HG02885 (cell line): ENCODE results near the gene SEZ6.

ENCODE experiments used
- ATAC-seq: cut with Tn5 transposase; IDR thresholded peaks from one replicate; pipeline ENCODE4 v1.9.1; 2021; ENCODE audit warnings: mild to moderate bottlenecking; ENCODE audit not compliant: unreplicated experiment, poor library complexity

SEZ6 gene

DNA sequence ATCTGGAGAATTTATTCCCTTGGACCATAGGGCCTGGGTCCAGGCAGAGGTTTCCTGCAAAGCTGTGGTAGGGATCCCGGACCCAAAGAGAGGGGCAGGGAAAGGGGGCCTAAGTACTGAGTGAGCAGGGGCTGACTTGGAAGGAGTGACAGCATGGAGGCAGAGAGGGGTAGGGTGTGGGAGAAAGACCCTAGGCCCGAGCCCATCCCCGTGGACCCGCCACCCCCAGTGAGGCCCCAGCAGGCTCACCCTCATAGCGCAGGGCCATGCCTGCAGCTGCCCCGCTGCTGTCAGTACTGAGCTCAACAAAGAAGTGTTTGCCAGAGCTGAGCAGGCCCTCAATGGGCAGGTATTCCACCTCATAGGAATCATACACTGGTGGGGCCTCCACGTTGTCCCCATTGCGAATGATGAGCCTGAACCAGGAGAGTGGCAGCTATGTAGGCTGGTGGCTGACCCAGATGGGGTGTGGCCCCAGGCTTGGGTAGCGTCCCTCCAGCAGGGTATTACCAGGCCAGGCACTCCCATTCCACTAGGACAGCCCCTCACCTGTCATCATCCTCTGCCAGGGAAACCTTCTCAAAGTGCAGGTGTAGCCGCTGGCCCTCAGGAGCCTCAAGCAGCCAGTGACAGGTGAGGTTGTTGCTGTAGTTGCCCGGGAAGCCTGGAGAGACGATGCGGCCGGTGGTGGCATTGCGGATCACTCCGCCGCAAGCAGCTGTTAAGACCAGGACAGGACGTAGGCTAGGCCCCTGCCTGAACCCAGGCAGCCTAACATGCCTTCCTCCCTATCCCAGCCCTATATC is 45.4 kb downstream of the SEZ6 start:
- ATAC-seq: no peak

DNA sequence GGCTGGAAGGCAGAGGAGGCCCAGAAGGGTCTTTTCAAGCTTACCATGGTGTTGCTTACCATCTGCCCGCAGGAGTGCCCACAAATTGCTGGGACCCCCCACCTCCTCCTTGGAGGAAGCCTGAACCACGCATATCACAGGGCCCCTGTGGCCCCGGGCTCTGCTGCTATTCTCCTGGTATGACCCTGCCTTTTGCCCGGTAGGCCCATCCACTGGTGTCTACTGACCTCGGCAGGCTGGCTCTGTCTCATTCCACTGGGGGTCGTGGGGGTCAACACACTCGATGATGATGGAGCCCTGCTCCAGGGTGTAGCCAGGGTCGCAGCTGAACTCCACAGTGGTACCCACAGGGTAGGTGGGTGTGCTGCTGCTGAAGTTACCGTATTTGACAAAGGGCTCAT is 46.4 kb downstream of the SEZ6 start:
- no peak for ATAC-seq

DNA sequence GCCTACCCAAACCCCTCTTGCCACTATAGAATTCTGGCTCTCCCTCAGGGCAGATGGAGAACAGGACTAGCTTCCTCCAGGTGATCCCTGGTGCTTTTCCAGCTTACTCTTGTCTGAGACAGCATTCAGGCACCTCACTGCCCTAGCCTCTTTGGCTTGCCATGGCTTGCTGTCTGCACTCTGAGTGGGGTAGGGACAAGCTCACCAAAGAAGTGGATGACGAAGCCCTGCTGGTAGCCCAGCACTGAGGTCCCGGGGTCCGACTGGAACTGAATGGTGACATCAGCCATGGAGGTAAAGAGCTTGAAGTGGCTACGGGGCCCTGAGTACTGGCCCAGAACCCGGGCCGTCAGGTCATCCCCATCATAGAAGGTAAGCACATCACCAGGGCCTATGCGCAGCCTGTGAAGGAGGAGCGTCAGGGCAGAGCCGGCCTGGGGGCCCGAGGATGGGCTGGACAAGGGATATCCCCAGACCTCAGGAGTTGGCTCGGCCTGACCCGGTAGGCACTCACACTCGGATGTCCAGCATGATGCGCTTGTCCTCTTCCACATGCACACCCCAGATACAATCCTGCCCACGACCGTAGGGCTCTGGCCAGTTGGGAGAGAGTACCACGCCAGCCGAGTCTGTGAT is 46.9 kb downstream of the SEZ6 start:
- no peak for ATAC-seq

DNA sequence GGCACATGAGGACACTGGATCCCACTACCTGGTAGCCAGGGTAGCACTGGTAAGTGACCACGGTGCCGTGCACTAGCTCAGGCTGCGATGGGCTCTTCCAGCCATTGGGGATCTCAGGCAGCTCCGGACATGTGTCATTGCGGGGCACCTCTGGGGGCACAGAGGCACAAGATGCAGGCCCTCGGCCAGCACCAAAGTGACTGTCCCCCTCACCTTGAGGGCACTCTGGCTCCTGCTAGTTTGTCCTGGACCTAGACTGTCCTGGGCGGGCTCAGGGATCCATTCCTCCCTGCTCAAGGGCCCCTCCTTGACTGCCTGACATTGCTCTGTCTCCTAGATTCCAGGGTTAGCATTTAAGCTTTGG is 47.9 kb downstream of the SEZ6 start:
- no peak for ATAC-seq

DNA sequence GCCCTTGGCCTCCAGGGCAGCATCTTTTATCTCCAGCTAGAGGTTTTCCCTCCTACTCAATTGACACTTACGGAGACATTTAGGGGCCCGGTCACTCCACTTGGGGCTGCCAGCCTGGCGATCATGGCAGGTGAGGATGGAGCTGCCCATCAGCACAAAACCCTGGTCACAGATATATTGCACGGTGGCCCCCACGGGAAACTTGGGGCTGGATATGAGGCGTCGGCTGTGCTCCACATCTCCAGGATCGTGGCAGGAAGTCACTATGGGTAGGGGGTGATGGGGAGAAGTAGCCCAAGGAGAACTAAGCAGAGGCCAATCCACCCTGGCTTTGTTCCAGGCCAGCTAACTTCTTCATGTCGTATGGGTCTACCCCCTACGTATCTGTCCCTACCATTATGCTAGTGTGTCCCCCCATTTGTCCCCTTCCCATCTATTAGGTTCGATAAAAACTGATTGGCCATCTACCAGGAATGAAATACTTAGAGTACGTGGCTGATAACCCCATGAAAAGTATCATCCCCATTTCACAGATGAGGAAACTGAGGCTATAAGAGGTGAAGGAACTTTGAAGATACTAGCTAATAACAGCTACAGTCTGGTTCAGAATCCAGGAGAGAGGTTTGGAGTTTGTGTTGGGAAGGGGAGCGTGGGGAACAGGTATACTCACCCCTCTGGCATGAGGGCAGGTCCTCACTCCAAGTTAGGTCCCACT is 48.4 kb downstream of the SEZ6 start:
- ATAC-seq: no peak

DNA sequence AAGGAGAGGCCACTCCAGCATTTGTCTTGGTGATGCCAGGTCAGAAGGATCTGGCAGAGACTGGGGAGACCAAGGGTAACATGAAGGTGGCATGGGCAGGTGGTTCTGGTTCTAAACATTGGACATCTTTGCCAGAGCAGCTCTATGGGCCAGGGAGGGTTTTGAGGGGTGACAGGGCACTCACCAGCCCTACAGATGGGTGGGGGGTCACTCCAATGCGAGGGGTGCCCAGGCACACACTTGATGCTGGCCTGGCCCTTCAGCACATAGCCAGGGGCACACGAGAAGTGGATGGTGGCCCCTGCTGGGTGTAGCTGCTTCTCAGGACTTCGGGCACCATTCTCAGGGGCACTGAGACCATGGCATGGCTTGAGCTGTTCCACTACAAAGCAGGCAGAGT is 49.0 kb downstream of the SEZ6 start:
- ATAC-seq: no peak

DNA sequence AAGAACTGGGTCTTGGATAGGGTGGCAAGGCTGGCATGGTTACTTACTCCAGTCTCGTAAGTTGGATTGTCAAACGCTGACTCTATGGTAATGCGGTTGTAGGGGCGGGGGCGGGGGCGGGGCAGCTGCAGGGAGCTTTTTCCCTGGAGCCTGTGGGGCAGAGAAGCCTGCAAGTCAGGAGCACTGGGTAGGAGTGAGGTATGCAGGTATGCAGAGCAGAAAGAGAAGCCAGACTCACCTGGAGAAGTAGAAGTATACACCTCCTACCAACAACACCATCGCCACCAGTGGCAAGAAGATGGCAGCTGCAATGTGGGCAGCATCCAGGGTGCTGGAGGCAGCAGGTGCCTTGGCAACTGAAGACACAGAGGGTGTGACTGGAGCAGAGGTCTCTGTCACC is 49.7 kb downstream of the SEZ6 start:
- no peak for ATAC-seq

DNA sequence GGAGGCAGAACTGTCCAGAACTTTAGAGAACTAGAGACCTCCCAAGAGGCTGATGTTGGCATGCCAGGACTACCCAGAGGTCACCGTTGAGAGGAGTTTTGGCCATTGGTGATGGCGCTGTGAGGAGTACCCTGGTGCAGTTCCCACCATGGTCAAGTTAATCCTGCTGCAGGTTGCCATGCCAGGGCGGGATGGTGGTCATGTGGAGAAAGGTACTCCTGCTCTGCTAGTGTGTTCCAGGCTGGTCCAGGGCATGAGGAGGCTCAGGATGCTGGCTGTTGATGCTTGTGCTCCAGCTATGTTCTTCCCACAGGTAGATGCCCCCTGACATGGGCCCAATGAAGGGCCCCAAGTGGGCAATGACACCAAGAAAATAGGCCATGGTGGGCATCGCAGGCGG is 50.4 kb downstream of the SEZ6 start:
- no peak for ATAC-seq

DNA sequence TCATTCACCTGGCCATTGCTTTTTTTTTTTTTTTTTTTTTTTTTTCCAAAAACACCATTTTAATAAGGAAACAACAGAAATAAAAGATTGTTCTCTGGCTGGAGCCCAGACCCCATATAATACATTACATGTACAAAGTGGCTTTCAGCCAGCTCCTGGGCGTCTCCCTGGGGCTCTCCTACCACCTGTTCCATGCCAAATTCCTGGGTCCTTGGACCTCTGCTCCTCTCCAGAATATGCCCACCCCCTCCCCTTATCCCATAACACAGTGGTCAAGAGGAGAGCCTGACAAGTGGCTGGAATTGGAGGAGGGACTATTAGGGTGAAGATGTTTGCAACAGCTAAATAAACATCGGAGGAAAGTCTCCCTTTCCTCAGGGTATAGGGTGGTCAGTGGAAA is 50.9 kb downstream of the SEZ6 start:
- ATAC-seq: no peak

DNA sequence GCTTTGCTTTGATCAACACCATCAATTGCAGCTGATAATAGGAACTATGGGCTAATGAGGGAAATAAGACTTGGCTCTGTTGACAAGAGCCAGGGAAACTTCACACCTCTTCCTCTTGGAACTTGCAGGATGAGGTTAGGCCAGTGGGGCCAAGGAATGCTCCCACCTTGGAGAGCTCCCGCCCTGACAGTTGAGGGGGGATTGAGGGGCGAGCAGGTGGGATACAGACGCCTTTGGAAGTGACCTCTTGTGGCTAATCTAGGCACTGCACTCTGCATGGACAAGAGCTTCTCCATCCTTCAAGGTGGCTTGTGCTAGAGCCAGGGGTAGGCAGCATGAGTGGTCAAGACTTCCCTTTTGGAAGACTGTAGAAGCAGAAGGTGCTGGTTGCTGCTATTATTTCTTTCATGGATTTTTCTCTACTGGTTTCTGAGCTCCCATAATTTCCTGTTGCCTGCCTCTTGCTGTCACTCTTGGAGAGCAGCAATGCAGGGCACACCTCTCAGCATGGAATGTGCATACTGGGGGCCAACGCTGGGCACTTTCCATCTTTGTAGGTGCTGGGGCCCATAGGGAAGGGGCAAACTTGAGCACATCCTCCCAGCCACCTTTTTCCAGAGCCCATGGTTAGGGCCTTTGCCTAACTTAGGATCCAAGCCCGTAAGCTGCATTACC is 52.3 kb downstream of the SEZ6 start:
- ATAC-seq: no peak

DNA sequence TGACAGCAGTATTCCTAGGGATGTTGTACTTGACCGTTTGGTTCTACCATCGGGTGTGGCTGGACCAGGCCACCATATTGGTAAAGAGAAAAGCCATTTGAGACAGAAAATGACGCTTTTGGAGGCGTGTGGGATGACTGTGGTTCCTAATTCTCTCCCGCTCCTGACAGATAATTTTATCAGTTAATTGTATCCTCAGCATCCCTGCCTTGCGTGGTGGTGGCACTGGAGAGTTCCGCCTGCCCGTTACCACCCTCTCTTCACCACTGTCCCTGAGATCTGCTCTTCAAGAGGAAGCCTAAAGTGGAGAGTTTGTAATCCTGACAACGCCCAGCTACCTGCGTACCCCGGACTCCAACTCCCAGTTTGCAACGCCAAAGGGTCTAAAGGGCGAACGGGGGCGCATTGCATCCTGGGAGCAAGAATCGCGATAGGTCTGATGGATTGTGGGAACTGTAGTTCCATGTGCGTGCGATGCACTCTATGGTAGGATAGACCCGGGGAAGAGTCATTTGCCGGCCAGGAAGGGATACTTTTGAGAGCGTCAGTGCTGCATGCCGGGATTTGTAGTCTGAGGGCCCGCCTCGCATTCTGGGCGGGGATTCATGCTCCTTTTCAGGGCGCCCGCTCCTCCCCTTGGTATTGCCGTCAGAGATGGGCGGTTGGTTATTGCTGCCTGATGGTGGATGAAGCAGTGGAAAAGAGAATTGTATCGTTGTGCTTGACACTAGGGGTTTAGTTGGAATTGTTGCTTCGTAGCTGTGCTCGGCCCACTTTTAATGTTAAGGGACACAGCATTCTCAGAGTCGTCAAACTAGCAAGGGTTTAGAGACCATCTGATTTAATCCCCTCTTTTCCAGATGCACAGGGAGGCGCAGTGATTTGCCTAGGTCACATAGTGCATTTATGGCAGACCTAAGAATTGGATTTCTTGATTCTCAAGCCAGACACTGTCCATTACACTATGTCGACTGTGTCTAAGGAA is 53.5 kb downstream of the SEZ6 start:
- ATAC-seq: peak; percentile 58

DNA sequence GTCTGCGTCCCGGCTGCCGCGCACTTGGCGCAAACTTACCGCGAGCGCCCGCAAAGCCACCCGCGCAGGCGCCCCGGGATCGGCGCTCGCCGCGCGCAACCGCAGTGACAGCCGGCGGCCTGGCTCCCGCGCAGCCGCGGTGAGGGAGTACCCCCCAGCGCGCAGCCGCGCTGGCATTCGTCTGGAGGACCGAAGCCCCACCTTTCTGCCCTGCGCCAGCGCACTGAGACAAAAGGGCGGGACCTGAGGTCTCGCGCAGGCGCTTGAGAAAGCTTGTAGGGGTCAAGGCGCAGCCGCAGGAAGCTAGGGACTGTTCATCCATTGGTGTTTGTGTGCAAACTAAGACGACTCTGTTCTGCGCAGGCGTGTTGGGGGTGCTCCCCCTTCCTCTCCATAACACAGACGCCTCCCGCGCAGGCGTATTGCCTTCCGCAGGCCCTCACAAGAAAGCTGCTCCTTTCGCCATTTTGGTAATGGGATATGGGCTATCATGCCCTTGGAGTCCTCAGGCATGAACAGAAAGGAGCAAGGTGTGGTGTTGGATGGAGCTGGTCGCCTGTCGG is 54.3 kb downstream of the SEZ6 start, which contains the start of gene PHF12:
Gene PHF12, minus strand, starts transcription at position 91 of the 563 bp plus-strand sequence. CDS start 558 bp downstream, outside the sequence.
- ATAC-seq: peak; percentile 68

DNA sequence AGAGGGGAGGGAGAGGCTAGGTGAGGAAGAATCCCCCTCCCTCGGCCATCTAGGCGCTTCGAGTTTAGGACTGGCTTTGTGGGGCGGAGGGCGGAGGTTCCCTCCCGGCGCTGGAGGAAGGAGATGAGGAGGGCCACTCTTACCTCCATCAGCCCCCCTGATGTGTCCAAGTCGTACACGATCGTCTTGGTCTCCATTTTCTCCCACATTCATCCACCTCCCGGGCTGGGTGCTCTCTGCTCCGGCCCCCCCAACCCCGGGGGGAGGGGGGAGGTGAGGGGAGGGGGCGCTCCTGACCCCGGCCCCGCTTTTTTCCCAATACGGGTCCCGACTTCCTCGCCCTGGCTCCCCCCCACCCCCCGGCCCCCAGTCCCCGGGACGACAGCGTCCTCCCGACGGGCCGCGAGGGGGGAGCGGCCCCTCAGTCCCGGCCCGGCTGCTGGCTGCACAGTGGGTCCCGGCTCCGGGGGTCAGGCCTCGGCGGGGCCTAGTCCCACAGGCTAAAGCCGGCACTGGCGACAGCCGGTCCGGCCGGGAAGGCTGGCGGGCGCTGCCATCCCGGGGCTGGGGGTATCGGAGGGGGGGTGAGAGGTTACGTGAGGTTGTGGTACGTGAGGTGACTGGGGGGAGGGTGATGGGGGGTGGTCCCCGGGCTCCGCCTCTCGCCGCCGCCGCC is 54.9 kb downstream of the SEZ6 start:
- no peak for ATAC-seq

DNA sequence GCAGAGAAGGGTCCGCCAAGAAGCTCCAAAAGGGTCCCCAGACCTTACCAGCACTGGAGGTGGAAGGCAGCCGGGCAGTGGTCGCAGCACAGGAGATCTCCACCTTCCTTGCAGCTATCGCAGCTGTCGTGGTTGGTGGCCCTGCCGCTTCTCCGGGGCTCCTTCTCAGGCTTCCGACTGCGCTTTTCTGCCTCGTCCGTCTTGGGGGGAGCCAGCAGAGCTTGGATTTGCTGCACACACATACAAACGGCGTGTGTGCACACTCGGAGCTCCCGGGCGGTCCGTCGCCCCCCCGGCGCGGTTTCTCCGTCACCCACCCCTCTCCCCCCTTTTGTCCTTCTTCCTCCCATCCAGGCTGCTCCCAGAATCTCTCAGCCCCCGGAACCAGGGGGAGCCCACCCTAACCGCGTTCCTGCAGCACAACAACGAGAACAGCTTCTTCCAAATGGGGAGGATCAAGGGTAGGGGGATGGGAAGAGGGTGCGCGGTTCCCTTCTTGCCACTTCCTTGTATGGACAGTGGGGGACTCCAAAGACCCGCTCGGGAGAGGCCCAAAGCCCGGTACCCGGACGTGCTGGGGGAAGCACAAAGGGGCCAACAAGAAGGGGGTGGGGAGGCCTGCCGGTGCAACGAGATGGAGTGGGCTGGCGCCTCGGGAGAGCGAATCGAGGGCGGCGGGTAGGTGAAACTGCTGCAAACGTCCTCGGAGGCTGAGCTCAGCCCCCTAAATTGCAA is 55.6 kb downstream of the SEZ6 start:
- no peak for ATAC-seq

DNA sequence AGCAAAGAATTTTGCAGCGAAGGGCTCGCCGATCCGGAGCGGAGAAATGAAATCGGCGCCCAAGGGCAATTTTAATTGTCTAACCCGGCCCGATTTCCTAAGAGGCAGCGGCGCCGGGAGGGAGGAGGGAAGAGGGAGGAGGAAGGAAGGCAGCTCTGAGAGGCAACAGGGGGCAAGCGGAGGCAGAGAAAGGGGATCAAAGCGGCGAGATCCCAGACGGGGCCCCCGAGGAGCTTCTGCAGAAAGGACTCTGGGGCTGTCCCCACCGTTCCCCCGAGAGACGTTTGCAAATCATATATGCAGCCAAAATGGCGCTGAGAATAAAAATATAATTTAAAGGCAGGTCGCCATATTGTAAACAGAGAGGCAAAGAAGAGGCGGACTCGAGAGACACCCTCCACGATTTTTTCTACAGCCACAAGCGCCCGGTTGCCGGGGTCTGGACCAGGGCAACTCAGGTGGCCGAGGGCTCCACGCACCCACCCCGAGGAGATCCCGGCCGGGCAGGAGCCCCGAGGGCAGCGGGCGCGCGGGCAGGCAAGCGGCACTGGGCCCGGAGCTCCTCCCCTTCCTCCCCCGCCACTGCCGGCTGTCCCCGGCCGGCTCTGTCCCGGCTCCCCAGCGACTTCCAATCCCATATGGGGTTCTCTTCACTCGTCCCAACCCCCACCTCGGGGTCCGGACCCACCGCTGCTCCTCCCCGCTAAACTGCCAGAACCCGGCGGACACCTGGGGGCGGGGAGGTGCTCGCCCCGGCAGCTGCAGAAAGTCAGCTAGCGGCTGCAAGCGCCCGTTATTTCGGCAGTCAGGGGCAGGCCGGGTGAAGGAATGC is 56.4 kb downstream of the SEZ6 start:
- ATAC-seq: no peak

DNA sequence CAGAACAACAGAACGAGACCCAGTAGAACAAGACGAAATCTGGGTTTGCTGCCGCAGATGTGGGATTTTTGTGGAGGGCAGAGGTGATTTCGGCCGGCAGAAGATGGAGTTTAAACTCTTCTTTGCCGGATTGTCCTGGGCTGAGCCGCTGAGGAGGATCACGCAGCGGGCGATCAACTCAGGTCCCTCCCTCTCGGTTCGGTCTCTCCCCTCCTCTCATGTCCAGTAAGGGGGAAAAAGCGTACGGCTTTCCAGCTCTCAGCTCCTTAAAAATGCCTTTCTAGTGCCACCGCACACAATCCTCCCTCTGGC is 57.0 kb downstream of the SEZ6 start:
- ATAC-seq: no peak

DNA sequence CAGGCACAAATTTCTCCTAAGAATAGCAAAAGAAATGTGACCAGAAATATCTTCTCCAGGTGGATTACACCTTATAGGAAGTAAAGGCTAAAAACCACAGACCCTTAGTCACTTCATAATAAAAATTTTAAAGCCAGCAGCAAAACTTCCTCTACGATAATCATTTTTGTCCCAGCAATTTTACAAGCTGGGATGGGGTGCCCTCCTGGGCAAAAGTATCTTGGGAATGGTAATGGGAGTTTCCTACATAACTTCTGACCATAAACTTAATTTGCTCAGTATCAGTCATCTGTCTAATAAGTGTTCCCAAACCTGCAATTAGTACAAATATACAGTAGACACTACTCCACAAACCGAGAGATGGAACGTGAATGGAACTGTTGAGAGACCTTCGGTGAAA is 57.5 kb downstream of the SEZ6 start:
- ATAC-seq: no peak

DNA sequence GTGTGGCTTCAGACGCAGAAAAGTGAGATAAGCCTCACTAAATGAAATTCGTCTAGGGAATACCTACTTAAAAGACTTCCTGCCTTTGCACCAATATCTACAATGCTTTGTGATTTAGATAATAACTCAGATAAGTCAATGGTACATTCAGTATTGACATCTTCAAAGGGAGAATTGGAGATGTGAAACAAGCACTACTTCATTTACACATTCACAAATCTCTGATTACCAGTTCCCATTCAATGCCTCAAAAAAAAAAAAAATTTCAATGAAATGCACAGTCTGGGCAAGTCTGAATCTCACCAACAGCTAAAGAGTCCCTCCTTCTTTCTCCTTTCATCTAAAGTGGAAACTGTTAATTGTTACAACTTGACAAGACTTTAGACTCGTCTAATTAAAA is 58.2 kb downstream of the SEZ6 start:
- no peak for ATAC-seq
